ENCODE measurements around the gene PRR36. TPM values are rescaled to one million over a fixed set of nuclear protein-coding genes. Genes with fewer than 3 reads are reported as not detected.
A peak's percentile ranks its signal among the peaks of the same experiment; 100 is the strongest.

PRR36 gene
- total RNA-seq, 2 experiments from 2014 or later = 0.06 TPM; not detected in 1

DNA sequence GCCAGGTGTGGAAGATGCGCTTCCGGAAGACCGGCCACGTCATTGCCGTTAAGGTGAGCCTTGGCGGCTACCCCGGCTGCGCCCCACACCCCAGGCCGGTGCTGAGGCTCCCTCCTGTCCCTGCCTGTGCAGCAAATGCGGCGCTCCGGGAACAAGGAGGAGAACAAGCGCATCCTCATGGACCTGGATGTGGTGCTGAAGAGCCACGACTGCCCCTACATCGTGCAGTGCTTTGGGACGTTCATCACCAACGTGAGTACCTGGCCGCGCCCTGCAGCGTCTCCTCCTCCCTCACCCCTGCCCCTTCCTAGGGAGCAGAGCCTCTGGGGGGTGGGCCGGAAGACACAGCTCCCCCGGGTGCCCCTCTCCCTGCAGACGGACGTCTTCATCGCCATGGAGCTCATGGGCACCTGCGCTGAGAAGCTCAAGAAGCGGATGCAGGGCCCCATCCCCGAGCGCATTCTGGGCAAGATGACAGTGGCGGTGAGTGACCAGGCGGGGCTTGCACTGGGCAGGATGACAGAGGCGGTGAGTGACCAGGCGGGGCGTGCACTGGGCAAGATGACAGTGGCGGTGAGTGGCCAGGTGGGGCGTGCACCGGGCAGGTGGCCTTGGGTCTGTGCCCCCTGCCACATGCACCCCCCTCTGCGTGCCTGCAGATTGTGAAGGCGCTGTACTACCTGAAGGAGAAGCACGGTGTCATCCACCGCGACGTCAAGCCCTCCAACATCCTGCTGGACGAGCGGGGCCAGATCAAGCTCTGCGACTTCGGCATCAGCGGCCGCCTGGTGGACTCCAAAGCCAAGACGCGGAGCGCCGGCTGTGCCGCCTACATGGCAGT lies 36.4 kb upstream of the PRR36 start:
- Mint-ChIP-seq H3K27ac (no peak overlapping the region), H3K4me3 (no peak overlapping the region), H3K27me3 (peaks cover 7% of the 10 kb centered on the region), H3K9me3 (ENCODE audit: low read depth) (no peaks in the 10 kb centered on the region), H3K4me1 (peaks cover 4% of the 10 kb centered on the region), H3K36me3 (peaks cover 9% of the 10 kb centered on the region)
- no peak for ATAC-seq
- no peak for DNase-seq
- CTCF ChIA-PET = interaction anchor here (1.1 kb wide), 2 partner anchors 10 to 57 kb away, joined by 3 read pairs; partner anchors contain the start of gene SNAPC2

DNA sequence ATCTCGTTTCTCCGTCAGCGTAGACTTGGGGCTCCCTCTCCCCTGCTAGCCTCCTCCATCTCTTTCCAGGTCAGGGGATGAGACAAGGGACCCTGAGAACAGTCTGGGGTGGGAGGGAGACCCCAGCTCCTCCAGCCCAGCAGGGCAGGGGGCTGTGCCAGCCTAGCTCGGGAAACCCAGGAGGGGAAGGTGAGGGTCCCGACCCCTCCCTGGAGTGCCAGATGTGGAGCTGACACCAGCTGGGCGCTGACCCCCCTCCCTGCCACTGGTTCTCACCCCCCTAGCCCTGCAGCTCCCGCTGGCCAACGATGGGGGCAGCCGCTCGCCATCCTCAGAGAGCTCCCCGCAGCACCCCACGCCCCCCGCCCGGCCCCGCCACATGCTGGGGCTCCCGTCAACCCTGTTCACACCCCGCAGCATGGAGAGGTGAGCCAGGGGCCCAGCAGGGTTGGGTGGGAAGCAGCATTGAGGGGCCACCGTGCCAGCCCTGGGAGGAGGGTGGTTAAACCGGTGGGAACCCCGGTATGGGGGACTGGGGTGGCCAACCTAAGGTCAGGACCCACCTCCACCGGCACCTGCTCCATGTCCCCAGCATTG lies 35.4 kb upstream of the PRR36 start:
- Mint-ChIP-seq H3K36me3 (peaks cover 14% of the 10 kb centered on the region), H3K4me3 (no peak overlapping the region), H3K4me1 (peaks cover 10% of the 10 kb centered on the region), H3K9me3 (ENCODE audit: low read depth) (no peaks in the 10 kb centered on the region), H3K27me3 (no peaks in the 10 kb centered on the region), H3K27ac (no peak overlapping the region)
- CTCF ChIA-PET = interaction anchor here (0.6 to 1.1 kb wide), 3 partner anchors 10 to 1028 kb away, joined by 3 read pairs; partner anchors contain the start of gene SNAPC2
- ATAC-seq (no peak), DNase-seq (no peak)

DNA sequence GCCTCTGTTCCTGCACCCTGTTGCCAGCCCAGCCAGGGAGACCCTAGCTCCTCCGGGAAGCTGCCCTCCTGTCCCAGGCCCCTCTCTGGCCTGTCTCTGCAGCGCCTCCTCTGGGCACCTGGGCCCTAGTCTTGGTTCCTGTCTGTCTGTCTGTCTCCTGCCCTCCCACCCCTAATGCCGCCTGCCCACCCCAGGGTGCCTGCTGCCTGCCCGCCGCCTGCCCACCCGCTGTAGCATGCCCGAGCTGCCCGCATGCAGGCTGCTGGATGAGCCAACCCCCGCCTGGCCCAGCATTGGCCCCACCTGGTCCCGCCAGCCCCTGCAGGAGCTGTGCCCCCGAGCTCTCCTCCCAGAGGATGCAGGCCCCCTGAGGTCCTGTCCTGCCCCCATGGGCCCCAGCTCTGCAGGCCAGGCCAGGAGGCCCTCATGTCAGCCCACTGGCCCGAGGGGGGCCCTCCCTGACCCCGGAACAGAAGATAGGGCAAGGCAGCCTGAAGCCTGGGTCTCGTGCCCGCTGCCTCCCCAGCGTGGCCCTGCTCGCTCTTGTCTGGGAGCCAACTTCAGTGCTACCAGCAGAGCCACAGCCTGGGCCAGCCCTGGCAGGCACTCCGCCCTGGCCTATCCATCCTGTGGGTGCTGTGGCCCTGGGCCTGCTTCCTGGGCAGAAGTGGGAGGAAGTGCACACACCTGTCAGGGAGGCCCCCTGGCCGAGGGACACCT lies 34.7 kb upstream of the PRR36 start:
- DNase-seq (no peak), ATAC-seq (no peak)
- no peak overlapping the region for H3K27ac Mint-ChIP-seq
- no peak overlapping the region for H3K4me3 Mint-ChIP-seq
- peaks cover 15% of the 10 kb centered on the region for H3K36me3 Mint-ChIP-seq
- no peaks in the 10 kb centered on the region for H3K27me3 Mint-ChIP-seq
- CTCF ChIA-PET = interaction anchor here (1.3 kb wide), 1 partner anchor 8 kb away, joined by 4 read pairs; no protein-coding TSS in a partner anchor
- peaks cover 14% of the 10 kb centered on the region for H3K4me1 Mint-ChIP-seq
- H3K9me3 Mint-ChIP-seq (ENCODE audit: low read depth) = no peaks in the 10 kb centered on the region

DNA sequence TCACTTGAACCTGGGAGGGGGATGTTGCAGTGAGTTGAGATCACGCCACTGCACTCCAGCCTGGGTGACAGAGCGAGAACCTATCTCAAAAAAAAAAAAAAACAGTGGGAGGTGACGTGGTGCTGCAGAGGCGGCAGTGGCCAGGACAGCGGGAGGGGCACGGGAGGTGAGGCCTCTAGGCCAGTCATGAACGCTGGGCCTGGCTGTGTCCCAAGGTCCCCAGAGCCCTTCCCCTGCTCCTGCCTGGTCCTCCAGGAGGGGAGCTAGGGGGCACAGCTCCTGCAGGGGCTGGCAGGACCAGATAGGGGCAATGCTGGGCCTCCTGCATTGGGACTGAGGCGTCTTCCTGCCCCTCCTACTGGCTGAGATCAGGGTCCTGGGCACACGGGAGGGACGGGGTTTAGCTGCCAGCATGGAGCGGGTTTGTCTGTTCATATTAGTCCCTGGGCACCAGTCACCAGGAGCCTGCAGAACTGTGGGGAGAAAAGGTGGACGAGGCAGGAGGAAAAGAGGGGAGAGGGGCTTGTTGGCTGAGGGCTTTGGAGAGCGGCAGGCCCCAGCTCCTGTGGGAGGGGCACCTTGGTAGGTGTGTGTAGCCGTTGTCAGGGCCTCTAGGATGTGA lies 34.0 kb upstream of the PRR36 start:
- CTCF ChIA-PET = interaction anchor here (1.3 kb wide), 1 partner anchor 9 kb away, joined by 4 read pairs; no protein-coding TSS in a partner anchor
- peaks cover 18% of the 10 kb centered on the region for H3K4me1 Mint-ChIP-seq
- DNase-seq = no peak
- no peaks in the 10 kb centered on the region for H3K27me3 Mint-ChIP-seq
- H3K9me3 Mint-ChIP-seq (ENCODE audit: low read depth) = no peaks in the 10 kb centered on the region
- no peak for ATAC-seq
- no peak overlapping the region for H3K4me3 Mint-ChIP-seq
- peaks cover 17% of the 10 kb centered on the region for H3K36me3 Mint-ChIP-seq
- no peak overlapping the region for H3K27ac Mint-ChIP-seq

DNA sequence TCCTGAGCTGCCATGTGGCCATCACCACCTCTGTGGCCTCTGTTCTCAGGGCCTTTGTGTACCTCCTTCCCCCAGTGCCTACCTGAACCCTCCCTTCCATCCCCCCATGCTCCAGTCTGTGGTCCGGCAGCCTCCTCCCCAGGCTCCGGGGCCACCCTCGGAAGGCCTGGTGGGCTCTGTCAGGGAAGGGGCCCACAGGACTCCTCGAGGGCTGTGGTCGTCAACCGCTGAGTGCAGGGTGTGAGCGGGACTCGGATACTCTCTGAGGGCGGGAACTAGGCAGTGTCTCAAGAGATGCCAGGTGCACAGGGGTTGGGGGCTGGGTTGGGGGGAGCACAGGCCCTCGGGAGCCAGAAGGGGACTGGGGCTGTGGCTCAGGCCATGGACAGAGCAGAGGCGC lies 33.4 kb upstream of the PRR36 start:
- no peak for DNase-seq
- no peak for ATAC-seq
- Mint-ChIP-seq H3K27me3 (no peaks in the 10 kb centered on the region), H3K9me3 (ENCODE audit: low read depth) (no peaks in the 10 kb centered on the region), H3K4me1 (peaks cover 24% of the 10 kb centered on the region), H3K27ac (no peak overlapping the region), H3K4me3 (no peak overlapping the region), H3K36me3 (peaks cover 15% of the 10 kb centered on the region)
- CTCF ChIA-PET = interaction anchor here (1.3 kb wide), 1 partner anchor 9 kb away, joined by 4 read pairs; no protein-coding TSS in a partner anchor

DNA sequence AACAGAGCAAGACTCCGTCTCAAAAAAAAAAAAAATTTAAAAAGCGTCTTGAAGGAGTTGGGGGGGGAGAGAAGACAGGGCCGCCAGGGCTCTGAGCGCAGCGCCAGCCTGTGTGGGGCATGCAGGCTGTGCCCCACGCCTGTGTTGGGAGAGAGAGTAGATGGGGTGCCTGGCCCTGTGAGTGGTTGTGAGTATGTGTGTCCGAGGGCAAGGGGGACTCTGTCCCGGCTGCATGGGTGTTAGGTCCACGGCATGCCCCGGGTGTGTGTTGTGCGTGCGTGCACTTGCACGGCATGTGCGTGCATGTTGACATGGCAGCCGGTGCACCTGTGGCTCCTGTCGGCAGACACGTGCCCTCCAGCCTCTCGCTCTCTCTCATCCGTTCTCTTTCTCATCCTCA lies 32.9 kb upstream of the PRR36 start:
- H3K4me1 Mint-ChIP-seq = peaks cover 26% of the 10 kb centered on the region
- H3K27ac Mint-ChIP-seq = no peak overlapping the region
- no peak overlapping the region for H3K4me3 Mint-ChIP-seq
- no peaks in the 10 kb centered on the region for H3K9me3 Mint-ChIP-seq (ENCODE audit: low read depth)
- DNase-seq (no peak), ATAC-seq (no peak)
- CTCF ChIA-PET = no interaction called here
- peaks cover 15% of the 10 kb centered on the region for H3K36me3 Mint-ChIP-seq
- no peaks in the 10 kb centered on the region for H3K27me3 Mint-ChIP-seq

DNA sequence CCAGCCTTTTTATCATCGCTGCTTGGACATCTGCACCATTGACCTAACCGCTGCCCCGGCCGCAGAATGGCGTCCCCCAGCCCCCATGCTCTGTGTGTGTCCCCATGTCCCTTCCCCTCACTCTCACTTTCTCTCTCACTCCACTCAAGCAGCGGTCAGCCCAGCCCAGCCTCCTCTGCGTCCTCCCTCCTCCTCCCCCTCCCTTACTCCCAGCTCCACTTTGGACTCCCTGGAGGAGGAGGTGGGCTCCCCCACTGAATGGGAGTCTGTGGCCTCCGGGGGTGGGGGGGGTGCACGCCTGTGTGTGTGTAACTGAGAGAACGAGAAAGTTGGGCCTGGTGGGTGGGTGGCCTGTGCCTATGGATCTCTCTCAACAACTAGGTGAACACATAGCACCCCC lies 31.7 kb upstream of the PRR36 start:
- Mint-ChIP-seq H3K36me3 (peaks cover 11% of the 10 kb centered on the region), H3K27me3 (no peaks in the 10 kb centered on the region), H3K4me1 (peaks cover 26% of the 10 kb centered on the region), H3K27ac (no peak overlapping the region), H3K9me3 (ENCODE audit: low read depth) (no peaks in the 10 kb centered on the region), H3K4me3 (peak overlapping the region; percentile 86)
- no peak for DNase-seq
- CTCF ChIA-PET = no interaction called here
- ATAC-seq = no peak

DNA sequence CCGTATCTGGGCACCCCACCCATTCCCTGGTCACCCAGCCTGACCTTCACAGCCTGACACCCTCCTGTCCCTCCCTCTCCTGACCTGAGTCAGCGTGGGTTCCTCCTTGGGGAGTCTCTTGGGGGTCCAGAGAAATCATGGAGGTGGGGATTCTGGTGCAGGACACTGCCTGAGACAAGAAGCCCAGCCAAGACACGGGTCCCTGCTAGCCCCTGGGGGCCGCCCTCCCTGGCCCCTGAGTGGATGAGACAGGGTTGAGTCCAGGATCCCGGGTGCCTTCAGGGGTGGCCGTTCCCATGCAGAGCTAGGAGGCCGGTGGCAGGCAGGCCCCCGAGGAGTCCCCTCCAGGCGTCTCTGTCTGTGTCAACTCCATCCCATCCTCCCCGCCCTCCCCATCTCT lies 31.1 kb upstream of the PRR36 start:
- Mint-ChIP-seq H3K9me3 (ENCODE audit: low read depth) (no peaks in the 10 kb centered on the region), H3K4me1 (peaks cover 26% of the 10 kb centered on the region), H3K4me3 (peak overlapping the region; percentile 86), H3K27ac (peak overlapping the region; percentile 91), H3K36me3 (peaks cover 8% of the 10 kb centered on the region), H3K27me3 (no peaks in the 10 kb centered on the region)
- ATAC-seq (no peak), DNase-seq (no peak)
- CTCF ChIA-PET = no interaction called here

DNA sequence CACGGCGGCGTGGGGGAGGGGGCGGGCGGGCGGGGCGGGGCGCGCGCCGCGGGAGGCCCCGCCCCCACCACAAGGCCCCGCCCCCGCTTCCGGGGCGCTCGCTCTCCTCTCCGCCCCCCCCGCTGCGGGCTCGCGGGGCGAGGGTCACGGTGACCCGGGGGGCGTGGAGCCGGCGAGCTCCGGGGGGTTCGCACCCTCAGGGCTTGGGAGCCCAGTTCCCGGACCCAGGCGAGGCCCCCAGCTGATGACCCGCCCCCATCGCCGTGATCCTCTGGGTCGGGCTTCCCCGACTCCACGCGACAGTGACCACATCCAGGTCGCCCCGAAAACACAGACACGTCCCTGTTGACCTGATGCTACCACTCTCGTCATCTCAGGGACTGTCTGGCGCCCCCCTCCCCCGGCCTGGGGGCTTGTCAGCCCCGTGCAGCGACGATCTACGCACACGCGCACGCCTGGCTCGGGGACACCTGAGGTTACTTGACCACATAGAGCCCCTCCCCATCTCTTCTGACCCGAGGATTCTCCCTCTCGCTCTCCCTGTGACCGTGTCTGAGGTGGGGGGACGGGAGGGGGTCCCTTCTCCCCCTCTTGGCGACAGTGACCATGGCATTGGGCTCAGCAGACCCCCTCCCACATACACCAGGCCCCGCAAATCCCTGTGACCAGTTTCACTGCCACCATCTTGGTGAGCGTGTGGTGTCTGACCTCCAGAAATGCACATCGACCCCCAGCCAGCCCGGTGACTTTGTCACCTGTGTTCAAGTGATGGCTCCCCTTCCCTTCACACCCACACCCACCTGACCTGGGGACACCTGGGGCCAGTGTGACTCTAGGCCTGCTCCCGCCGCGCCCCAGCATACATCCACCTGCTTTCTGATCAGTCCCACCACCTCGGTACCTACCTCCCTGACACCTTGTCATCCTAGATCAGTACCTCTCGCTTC lies 30.2 kb upstream of the PRR36 start:
- peak; percentile 85 for DNase-seq
- H3K27ac Mint-ChIP-seq = peak overlapping the region; percentile 91
- peaks cover 8% of the 10 kb centered on the region for H3K36me3 Mint-ChIP-seq
- peak; percentile 58 for ATAC-seq
- peaks cover 26% of the 10 kb centered on the region for H3K4me1 Mint-ChIP-seq
- CTCF ChIA-PET = interaction anchor here (0.7 to 1.6 kb wide), 15 partner anchors 14 to 382 kb away, joined by 3 to 26 read pairs (median 4); partner anchors contain the start of genes CTXN1, MCOLN1, SNAPC2 and TIMM44
- H3K4me3 Mint-ChIP-seq = peak overlapping the region; percentile 86
- H3K9me3 Mint-ChIP-seq (ENCODE audit: low read depth) = no peaks in the 10 kb centered on the region
- no peaks in the 10 kb centered on the region for H3K27me3 Mint-ChIP-seq

DNA sequence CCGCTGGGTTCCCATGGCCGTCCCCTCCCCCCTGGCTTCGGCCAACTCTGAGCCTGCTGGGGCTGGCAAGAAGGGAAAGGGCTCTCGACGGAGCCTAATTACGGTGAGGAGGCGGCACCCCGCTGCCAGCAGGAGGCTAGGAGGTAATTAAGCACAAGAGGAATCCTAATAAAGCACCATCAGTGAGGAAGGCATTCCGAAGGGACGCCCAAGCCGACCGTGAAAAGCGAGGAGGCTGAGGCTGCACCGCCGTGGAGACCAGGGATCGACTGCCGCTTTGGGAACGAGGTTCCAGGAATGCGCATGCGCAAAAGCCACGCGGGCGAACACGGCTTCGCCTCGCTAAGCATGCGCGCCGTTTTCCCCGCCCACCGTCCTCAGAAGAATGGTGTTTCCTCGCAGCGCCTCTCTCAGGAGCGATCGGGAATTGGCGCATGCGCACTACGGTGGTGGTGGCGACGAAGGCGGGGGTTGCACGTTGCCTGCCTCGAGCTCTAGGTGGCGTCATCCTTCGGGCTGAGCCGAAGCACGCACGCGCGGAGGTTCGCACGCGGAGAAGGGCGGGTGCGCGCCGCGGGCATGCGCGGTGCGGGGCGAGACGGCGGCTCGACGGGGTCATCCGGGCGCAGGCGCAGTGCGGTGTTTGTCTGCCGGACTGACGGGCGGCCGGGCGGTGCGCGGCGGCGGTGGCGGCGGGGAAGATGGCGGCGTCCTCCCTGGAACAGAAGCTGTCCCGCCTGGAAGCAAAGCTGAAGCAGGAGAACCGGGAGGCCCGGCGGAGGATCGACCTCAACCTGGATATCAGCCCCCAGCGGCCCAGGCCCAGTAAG lies 29.3 kb upstream of the PRR36 start, which contains the start of gene MAP2K7:
MAP2K7 (plus strand) TSS at position 634 of the 830 bp plus-strand sequence; CDS start at position 702, 68 bp downstream.
- Mint-ChIP-seq H3K27ac (peak within 1 kb of the TSS; percentile 91), H3K27me3 (no peaks in the 10 kb centered on the region), H3K36me3 (peaks cover 8% of the 10 kb centered on the region), H3K4me3 (peak within 1 kb of the TSS; percentile 86), H3K4me1 (peaks cover 26% of the 10 kb centered on the region), H3K9me3 (ENCODE audit: low read depth) (no peaks in the 10 kb centered on the region)
- DNase-seq (peak; percentile 100), ATAC-seq (peak; percentile 89)
- CTCF ChIA-PET = interaction anchor here (0.7 to 2.6 kb wide), 16 partner anchors 15 to 381 kb away, joined by 3 to 26 read pairs (median 4); partner anchors contain the start of genes CTXN1, MCOLN1, SNAPC2 and TIMM44

DNA sequence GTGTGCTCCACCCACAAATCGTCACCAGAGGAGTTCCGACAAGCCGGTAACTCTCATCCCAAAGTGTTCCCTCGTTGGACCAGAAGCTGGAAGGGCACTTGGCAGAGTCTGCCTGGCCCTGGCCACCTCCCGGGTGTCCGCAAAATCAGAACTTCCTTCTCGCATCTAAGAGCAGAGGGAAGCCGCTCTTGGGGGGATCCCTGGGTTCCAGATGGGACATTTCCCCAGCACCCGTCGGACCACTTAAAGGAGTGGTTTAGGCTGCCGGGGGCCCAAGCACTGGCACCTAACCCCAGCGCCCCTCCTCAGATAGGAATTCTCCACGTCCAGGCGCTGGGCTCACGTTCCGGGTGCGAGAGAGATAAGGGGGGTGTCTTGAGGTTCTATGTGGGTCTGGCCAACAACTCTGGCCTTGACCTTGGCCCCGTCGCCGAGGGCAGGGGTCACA lies 28.6 kb upstream of the PRR36 start:
- no peaks in the 10 kb centered on the region for H3K9me3 Mint-ChIP-seq (ENCODE audit: low read depth)
- CTCF ChIA-PET = interaction anchor here (0.7 to 2.6 kb wide), 11 partner anchors 15 to 222 kb away, joined by 3 to 26 read pairs (median 6); partner anchors contain the start of genes SNAPC2 and TRAPPC5
- no peak for ATAC-seq
- no peaks in the 10 kb centered on the region for H3K27me3 Mint-ChIP-seq
- no peak for DNase-seq
- peaks cover 26% of the 10 kb centered on the region for H3K4me1 Mint-ChIP-seq
- peak overlapping the region; percentile 83 for H3K27ac Mint-ChIP-seq
- peaks cover 8% of the 10 kb centered on the region for H3K36me3 Mint-ChIP-seq
- H3K4me3 Mint-ChIP-seq = peak overlapping the region; percentile 83

All from activated CD8-positive, alpha-beta memory T cell treated with anti-CD3 and anti-CD28 coated beads, Interleukin-2, amount 10 ng/mL, durations not matched to agents 7 days and 5 days (primary cell).